Choroid plexus epithelial cell (primary cell): Measurements from ENCODE around the gene RFTN1.

ENCODE experiments used
- DNase-seq: peaks from one replicate; pipeline ENCODE4 v3.0.0-alpha.2; 2010; ENCODE audit warnings: low read depth
- H3K4me3 ChIP-seq: 2 replicates; pipeline ENCODE4 v1.5.1; 2011; ENCODE audit warnings: low read depth, mild to moderate bottlenecking, control low read depth, low read length, moderate library complexity
- TF ChIP-seq, protein P1 (sequence below): conservative IDR thresholded peaks from 2 replicates; pipeline ENCODE4 v1.5.1; 2011; ENCODE audit warnings: low read depth, mild to moderate bottlenecking, control low read depth, inconsistent platforms, low read length, moderate library complexity

Gene RFTN1

GRCh38 chr3:16303037-16303575 is 210.4 kb downstream of the RFTN1 start:
- no peak for DNase-seq
- no peak overlapping the region for H3K4me3 ChIP-seq
- TF ChIP-seq, protein P1, sequence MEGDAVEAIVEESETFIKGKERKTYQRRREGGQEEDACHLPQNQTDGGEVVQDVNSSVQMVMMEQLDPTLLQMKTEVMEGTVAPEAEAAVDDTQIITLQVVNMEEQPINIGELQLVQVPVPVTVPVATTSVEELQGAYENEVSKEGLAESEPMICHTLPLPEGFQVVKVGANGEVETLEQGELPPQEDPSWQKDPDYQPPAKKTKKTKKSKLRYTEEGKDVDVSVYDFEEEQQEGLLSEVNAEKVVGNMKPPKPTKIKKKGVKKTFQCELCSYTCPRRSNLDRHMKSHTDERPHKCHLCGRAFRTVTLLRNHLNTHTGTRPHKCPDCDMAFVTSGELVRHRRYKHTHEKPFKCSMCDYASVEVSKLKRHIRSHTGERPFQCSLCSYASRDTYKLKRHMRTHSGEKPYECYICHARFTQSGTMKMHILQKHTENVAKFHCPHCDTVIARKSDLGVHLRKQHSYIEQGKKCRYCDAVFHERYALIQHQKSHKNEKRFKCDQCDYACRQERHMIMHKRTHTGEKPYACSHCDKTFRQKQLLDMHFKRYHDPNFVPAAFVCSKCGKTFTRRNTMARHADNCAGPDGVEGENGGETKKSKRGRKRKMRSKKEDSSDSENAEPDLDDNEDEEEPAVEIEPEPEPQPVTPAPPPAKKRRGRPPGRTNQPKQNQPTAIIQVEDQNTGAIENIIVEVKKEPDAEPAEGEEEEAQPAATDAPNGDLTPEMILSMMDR: no peak

- TF ChIP-seq, protein P1: no peak
- no peak overlapping the region for H3K4me3 ChIP-seq
- DNase-seq: no peak
Measured at GRCh38 chr3:16302082-16302631, 211.3 kb downstream of the RFTN1 start.

DNA sequence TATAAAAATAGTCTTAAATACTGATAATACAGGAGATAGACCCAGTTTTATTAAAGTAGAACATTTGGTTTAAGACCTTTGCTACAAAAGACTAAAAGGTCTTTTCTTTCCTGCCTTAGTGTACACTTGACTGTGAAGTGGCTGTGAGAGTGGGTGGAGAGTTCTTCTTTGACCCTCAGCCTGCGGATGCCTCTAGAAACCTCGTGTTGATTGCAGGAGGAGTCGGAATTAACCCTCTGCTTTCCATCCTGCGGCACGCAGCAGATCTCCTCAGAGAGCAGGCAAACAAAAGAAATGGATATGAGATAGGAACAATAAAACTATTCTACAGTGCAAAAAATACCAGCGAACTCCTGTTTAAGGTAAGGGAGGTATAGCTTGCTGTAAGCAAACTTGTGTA is 212.0 kb downstream of the RFTN1 start:
- no peak overlapping the region for H3K4me3 ChIP-seq
- TF ChIP-seq, protein P1: no peak
- no peak for DNase-seq

- no peak overlapping the region for H3K4me3 ChIP-seq
- no peak for DNase-seq
Measured at GRCh38 chr3:16300881-16301359, 212.6 kb downstream of the RFTN1 start.

DNA sequence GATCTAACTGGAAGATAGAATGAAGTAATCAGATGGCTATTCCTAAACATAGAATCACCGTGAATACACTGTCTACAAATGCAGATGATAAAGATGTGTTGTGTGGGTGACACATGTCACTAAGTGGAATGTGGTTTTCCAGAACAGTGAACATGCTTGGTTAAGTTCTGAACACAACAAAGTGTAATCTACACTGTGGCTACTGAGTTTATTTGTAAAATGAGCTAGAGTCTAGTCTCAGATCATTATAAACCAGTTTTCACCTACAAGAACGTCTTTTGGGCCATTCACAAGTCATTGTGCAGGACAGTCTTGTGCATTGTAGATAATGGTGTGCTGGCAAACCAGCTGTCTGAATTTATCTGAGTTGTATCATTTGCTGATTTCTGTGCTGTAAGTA is 213.2 kb downstream of the RFTN1 start:
- TF ChIP-seq, protein P1: no peak
- DNase-seq: no peak
- no peak overlapping the region for H3K4me3 ChIP-seq

More at GRCh38 chr3:16300881-16301359, 212.6 kb downstream of the RFTN1 start:
- TF ChIP-seq, protein P1: no peak

DNA sequence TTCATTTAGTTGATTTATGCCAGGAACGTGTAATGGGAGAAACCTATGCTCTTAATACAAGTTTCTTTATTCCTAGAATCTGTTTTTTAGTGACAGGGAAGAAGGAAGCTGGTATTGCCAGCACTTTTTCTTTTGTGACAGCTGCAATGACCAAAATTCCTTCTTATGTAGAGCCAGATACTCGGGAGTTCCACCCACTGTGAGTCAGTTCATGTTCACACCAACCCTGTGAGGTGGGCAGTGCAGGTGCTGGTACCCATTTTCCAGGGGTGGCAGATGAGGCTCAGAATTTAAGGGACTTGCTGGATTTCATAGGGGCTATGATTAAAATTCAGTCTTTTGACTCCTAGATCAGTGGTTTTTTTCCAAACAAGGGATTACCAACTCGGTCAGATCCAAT is 213.8 kb downstream of the RFTN1 start:
- no peak overlapping the region for H3K4me3 ChIP-seq
- TF ChIP-seq, protein P1: no peak
- no peak for DNase-seq

- H3K4me3 ChIP-seq: no peak overlapping the region
- TF ChIP-seq, protein P1: no peak
- no peak for DNase-seq
Measured at GRCh38 chr3:16298891-16299290, 214.6 kb downstream of the RFTN1 start.
